ENCODE measurements around the gene EPB41L5.
"Not testable (repeated sequence)": the region's sequence is repeated elsewhere in the genome, so short reads cannot be mapped to it uniquely, and the experiment has no call there.

The EPB41L5 gene

GRCh38 chr2:120044336-120044735 lies 31.5 kb downstream of the EPB41L5 start:
- H3K4me1 Mint-ChIP-seq = peaks cover 6 to 14% of the 10 kb centered on the region in 2 donors
- peaks cover 5 to 13% of the 10 kb centered on the region in 2 donors for H3K9me3 Mint-ChIP-seq
- H3K36me3 Mint-ChIP-seq = peaks cover 35 to 44% of the 10 kb centered on the region in 2 donors
- no peak overlapping the region for H3K27ac Mint-ChIP-seq
- ATAC-seq (replicated peaks) (peak; percentile 34 to 59), DNase-seq (no peak)
- H3K4me3 Mint-ChIP-seq = no peak overlapping the region
- no peaks in the 10 kb centered on the region for H3K27me3 Mint-ChIP-seq

GRCh38 chr2:120045775-120046174 lies 32.9 kb downstream of the EPB41L5 start:
- not testable (repeated sequence) for H3K27me3 Mint-ChIP-seq; DNase-seq; H3K27ac Mint-ChIP-seq; ATAC-seq (replicated peaks); H3K4me3 Mint-ChIP-seq
- peaks cover 49 to 55% of the 10 kb centered on the region in 2 donors for H3K36me3 Mint-ChIP-seq
- H3K4me1 Mint-ChIP-seq = peaks cover 6 to 14% of the 10 kb centered on the region in 2 donors
- peaks cover 12 to 19% of the 10 kb centered on the region in 2 donors for H3K9me3 Mint-ChIP-seq

- H3K4me1 Mint-ChIP-seq = peaks cover 6 to 14% of the 10 kb centered on the region in 2 donors
- not testable (repeated sequence) for H3K27ac Mint-ChIP-seq; H3K27me3 Mint-ChIP-seq; DNase-seq; H3K4me3 Mint-ChIP-seq; ATAC-seq (replicated peaks)
- H3K36me3 Mint-ChIP-seq = peaks cover 53 to 60% of the 10 kb centered on the region in 2 donors
- peaks cover 12 to 19% of the 10 kb centered on the region in 2 donors for H3K9me3 Mint-ChIP-seq
Observed at GRCh38 chr2:120046252-120046651, 33.4 kb downstream of the EPB41L5 start.

- Mint-ChIP-seq H3K36me3 (peaks cover 54 to 67% of the 10 kb centered on the region in 2 donors), H3K27me3 (no peaks in the 10 kb centered on the region), H3K4me1 (no peaks in the 10 kb centered on the region), H3K27ac (no peak overlapping the region), H3K4me3 (no peak overlapping the region), H3K9me3 (peaks cover 21 to 22% of the 10 kb centered on the region in 2 donors)
- ATAC-seq (replicated peaks) = no peak
- no peak for DNase-seq
Observed at GRCh38 chr2:120052597-120052996, 39.7 kb downstream of the EPB41L5 start.

DNA sequence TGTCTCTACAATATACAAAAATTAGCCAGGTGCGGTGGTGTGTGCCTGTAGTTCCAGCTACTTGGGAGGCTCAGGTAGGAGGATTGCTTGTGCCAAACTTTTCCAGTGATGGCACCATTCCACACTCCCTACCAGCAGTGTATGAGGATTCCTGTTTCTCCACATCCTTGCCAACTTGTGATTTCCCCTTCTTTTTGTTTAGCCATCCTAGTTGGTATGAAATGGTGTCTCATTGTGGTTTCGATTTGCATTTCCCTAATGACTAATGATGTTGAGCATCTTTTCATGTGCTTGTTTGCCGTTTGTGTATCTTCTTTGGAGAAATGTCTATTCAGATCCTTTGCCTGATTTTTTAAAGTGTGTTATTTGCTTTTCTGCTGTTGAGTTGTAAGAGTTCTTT lies 41.0 kb downstream of the EPB41L5 start:
- DNase-seq = no peak
- ATAC-seq (replicated peaks) = no peak
- no peaks in the 10 kb centered on the region for H3K27me3 Mint-ChIP-seq
- H3K27ac Mint-ChIP-seq = no peak overlapping the region
- H3K4me3 Mint-ChIP-seq = no peak overlapping the region
- peaks cover 49 to 57% of the 10 kb centered on the region in 2 donors for H3K36me3 Mint-ChIP-seq
- peaks cover 17 to 20% of the 10 kb centered on the region in 2 donors for H3K9me3 Mint-ChIP-seq
- H3K4me1 Mint-ChIP-seq = peaks cover 0 to 2% of the 10 kb centered on the region in 2 donors

DNA sequence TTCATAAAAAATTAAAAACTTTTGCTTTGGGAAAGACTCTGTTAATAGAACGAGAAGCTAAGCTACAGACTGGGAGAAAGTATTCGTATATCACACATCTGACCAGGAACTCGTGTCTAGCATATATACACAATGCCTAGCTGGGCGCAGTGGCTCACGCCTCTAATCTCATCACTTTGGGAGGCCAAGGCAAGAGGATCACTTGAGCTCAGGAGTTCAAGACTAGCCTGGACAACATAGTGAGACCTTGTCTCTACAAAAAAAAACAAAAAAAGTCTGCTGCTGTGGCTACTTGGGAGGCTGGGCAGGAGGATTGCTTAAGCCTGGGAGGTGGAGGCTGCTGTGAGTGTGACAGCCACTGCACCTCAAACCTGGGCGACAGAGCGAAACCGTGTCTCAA lies 46.6 kb downstream of the EPB41L5 start:
- no peak for DNase-seq
- Mint-ChIP-seq H3K9me3 (peaks cover 3 to 4% of the 10 kb centered on the region in 2 donors), H3K27me3 (no peaks in the 10 kb centered on the region), H3K36me3 (peaks cover 8 to 10% of the 10 kb centered on the region in 2 donors), H3K27ac (no peak overlapping the region), H3K4me3 (no peak overlapping the region), H3K4me1 (peaks cover 0 to 11% of the 10 kb centered on the region in 2 donors)
- no peak for ATAC-seq (replicated peaks)

DNA sequence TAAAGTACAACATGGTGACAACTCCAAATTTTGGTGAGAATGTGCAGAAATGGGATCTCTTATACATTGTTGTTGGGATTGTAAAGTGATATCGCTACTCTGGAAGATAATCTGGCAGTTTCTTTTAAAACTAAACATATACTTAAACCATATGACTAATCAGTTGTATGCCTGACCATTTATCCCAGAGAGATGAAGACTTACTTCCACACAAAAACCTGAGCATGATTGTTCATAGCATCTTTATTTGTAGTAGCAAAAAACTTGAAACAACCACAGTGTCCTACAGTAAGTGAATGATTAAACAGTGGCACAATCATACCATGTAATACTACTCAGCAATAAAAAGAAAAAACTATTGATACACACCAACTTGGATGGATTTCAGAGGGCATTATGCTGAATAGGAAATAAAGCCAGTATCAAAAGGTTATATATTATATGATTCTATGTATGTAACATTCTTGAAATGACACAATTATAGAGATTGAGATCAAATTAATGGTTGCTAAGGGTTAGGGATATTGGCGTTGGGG lies 47.3 kb downstream of the EPB41L5 start:
- peaks cover 3 to 4% of the 10 kb centered on the region in 2 donors for H3K9me3 Mint-ChIP-seq

DNA sequence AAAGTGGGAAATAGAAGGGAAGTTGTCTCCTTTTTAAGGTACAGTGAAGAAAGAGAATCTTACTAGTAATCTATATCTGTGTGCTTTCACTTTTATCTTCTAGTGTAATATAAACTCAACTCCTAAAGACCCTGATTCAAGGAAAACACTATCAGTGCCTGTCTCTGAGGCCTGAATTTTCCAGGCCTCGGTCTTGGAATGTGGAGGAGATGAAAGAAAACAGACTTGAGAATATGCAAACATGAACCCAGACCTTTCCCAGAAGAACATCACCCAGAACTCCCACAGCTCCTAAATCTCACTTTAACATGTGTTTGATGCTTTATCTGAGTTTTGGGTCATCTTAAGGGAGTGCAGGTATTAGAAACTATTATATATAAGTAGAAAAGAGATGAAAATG lies 51.8 kb downstream of the EPB41L5 start:
- Mint-ChIP-seq H3K4me3 (no peak overlapping the region), H3K27me3 (no peaks in the 10 kb centered on the region), H3K4me1 (peaks cover 0 to 3% of the 10 kb centered on the region in 2 donors), H3K36me3 (peaks cover 4 to 6% of the 10 kb centered on the region in 2 donors), H3K9me3 (no peaks in the 10 kb centered on the region), H3K27ac (no peak overlapping the region)
- DNase-seq = no peak
- ATAC-seq (replicated peaks) = no peak

More for the DNA sequence above, 47.3 kb downstream of the EPB41L5 start:
- DNase-seq = no peak
- Mint-ChIP-seq H3K36me3 (peaks cover 8 to 10% of the 10 kb centered on the region in 2 donors), H3K27ac (no peak overlapping the region), H3K4me1 (peaks cover 0 to 11% of the 10 kb centered on the region in 2 donors), H3K4me3 (no peak overlapping the region), H3K27me3 (no peaks in the 10 kb centered on the region)
- no peak for ATAC-seq (replicated peaks)

GRCh38 chr2:120066800-120067547 lies 54.1 kb downstream of the EPB41L5 start:
- Mint-ChIP-seq H3K4me1 (no peaks in the 10 kb centered on the region), H3K36me3 (peaks cover 4 to 6% of the 10 kb centered on the region in 2 donors), H3K27ac (no peak overlapping the region), H3K27me3 (no peaks in the 10 kb centered on the region), H3K9me3 (peaks cover 0 to 3% of the 10 kb centered on the region in 2 donors), H3K4me3 (no peak overlapping the region)
- no peak for ATAC-seq (replicated peaks)
- DNase-seq = no peak

- H3K4me3 Mint-ChIP-seq; H3K36me3 Mint-ChIP-seq; ATAC-seq (replicated peaks); H3K4me1 Mint-ChIP-seq; H3K27ac Mint-ChIP-seq; H3K9me3 Mint-ChIP-seq; H3K27me3 Mint-ChIP-seq; DNase-seq: not testable (repeated sequence)
Observed at GRCh38 chr2:120068040-120068658, 55.3 kb downstream of the EPB41L5 start.

- H3K9me3 Mint-ChIP-seq = peaks cover 4% of the 10 kb centered on the region in 2 donors
- H3K36me3 Mint-ChIP-seq = peaks cover 9 to 23% of the 10 kb centered on the region in 2 donors
- ATAC-seq (replicated peaks) (no peak), DNase-seq (no peak)
- H3K27ac Mint-ChIP-seq = no peak overlapping the region
- H3K4me1 Mint-ChIP-seq = no peaks in the 10 kb centered on the region
- no peaks in the 10 kb centered on the region for H3K27me3 Mint-ChIP-seq
- no peak overlapping the region for H3K4me3 Mint-ChIP-seq
Observed at GRCh38 chr2:120075545-120075944, 62.7 kb downstream of the EPB41L5 start.

DNA sequence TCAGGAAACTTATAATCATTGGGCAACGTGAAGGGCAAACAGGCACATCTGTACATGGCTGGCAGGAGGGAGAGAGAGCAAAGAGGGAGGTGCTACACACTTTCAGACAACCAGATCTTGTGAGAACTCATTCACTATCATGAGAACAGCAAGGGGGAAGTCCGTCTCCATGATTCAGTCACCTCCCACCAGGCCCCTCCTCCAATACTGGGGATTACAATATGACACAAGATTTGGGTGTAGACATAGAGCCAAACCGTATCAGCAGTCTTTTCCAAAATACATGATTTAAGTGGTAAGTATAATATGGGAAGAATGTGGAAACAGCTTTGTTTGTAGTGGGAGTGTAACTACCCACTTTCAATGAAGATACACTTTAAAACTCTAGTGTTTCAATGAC lies 65.0 kb downstream of the EPB41L5 start:
- Mint-ChIP-seq H3K4me3 (no peak overlapping the region), H3K36me3 (peaks cover 16 to 30% of the 10 kb centered on the region in 2 donors), H3K9me3 (peaks cover 4% of the 10 kb centered on the region in 2 donors), H3K27me3 (no peaks in the 10 kb centered on the region), H3K4me1 (no peaks in the 10 kb centered on the region), H3K27ac (no peak overlapping the region)
- ATAC-seq (replicated peaks) (no peak), DNase-seq (no peak)

DNA sequence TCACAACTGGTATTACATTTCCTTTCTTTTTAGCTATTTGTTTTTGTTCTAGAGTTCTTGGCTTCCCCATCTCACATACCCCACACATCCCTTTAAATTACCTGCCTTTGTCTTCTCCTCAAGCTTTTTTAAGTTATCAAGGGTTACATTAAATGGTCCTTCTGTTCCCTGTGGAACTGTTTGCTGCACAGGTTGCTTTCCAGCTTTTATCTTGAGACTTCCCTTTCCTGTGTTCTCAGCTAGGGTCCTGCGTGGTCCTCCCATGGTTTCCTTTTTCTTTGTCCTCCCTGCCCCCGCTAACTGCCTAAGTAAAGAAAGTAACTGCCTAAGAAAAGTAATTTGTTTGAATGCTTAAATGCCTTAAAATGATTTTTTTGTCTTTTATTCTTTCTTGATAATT lies 66.8 kb downstream of the EPB41L5 start:
- no peak for ATAC-seq (replicated peaks)
- H3K4me3 Mint-ChIP-seq = no peak overlapping the region
- no peak for DNase-seq
- no peaks in the 10 kb centered on the region for H3K27me3 Mint-ChIP-seq
- H3K4me1 Mint-ChIP-seq = no peaks in the 10 kb centered on the region
- H3K9me3 Mint-ChIP-seq = peaks cover 4% of the 10 kb centered on the region in 2 donors
- H3K36me3 Mint-ChIP-seq = peaks cover 24 to 48% of the 10 kb centered on the region in 2 donors
- no peak overlapping the region for H3K27ac Mint-ChIP-seq

DNA sequence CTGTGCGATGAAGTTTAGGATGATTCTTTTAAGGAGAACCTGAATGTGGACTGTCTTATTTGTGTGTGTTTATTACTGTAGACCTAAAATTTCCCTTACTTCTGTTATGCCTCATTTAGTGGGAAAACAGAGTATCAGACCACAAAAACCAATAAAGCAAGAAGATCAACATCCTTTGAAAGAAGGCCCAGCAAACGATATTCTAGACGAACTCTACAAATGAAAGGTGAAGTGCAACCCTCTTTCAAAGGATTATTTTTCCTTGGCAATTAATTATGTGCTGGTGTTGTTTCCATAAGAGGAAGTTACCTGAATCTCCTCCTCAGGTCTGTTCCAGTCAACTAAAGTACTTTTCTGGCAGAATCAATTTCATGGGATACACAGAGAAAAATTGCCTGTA lies 78.6 kb downstream of the EPB41L5 start:
- Mint-ChIP-seq H3K9me3 (no peaks in the 10 kb centered on the region), H3K4me1 (no peaks in the 10 kb centered on the region), H3K27ac (no peak overlapping the region), H3K4me3 (no peak overlapping the region), H3K27me3 (no peaks in the 10 kb centered on the region), H3K36me3 (peaks cover 16 to 20% of the 10 kb centered on the region in 2 donors)
- ATAC-seq (replicated peaks) (no peak), DNase-seq (no peak)

- H3K27ac Mint-ChIP-seq = no peak overlapping the region
- peaks cover 18 to 30% of the 10 kb centered on the region in 2 donors for H3K36me3 Mint-ChIP-seq
- ATAC-seq (replicated peaks) = no peak
- no peak overlapping the region for H3K4me3 Mint-ChIP-seq
- no peaks in the 10 kb centered on the region for H3K9me3 Mint-ChIP-seq
- H3K27me3 Mint-ChIP-seq = no peaks in the 10 kb centered on the region
- no peak for DNase-seq
- no peaks in the 10 kb centered on the region for H3K4me1 Mint-ChIP-seq
Observed at GRCh38 chr2:120094795-120095194, 81.9 kb downstream of the EPB41L5 start.
